Activated naive CD8-positive, alpha-beta T cell treated with anti-CD3 and anti-CD28 coated beads, Interleukin-2, amount 50 U/mL, for 16 hours (primary cell): ENCODE results near the gene TULP1.

Experiments
- DNase-seq: peaks from one replicate; pipeline ENCODE4 v3.0.0-alpha.2; 2020; ENCODE audit warnings: low read depth, low spot score

Gene TULP1

GRCh38 chr6:35496841-35497570, 15.7 kb downstream of the TULP1 start, which contains the start of gene TEAD3:
TSS of gene TEAD3 (minus strand) at chr6:35497079.
- DNase-seq: no peak

- DNase-seq: no peak
These were observed 16.5 kb downstream of the TULP1 start for GRCh38 chr6:35496036-35496840.

- no peak for DNase-seq
These were observed 17.2 kb downstream of the TULP1 start for GRCh38 chr6:35495258-35496035.

- DNase-seq: no peak
These were observed 18.5 kb downstream of the TULP1 start for GRCh38 chr6:35494161-35494563.

GRCh38 chr6:35493307-35493983, 19.3 kb downstream of the TULP1 start:
- DNase-seq: no peak

GRCh38 chr6:35492974-35493284, 19.8 kb downstream of the TULP1 start:
- no peak for DNase-seq

- DNase-seq: no peak
These were observed 20.3 kb downstream of the TULP1 start for GRCh38 chr6:35492258-35492973.

- DNase-seq: no peak
These were observed 21.0 kb downstream of the TULP1 start for GRCh38 chr6:35491558-35492257.

GRCh38 chr6:35490821-35491557, 21.7 kb downstream of the TULP1 start:
- DNase-seq: no peak

GRCh38 chr6:35489995-35490791, 22.5 kb downstream of the TULP1 start:
- DNase-seq: no peak

GRCh38 chr6:35489066-35489465, 23.6 kb downstream of the TULP1 start:
- DNase-seq: no peak

- no peak for DNase-seq
These were observed 24.2 kb downstream of the TULP1 start for GRCh38 chr6:35488517-35488862.

- no peak for DNase-seq
These were observed 24.8 kb downstream of the TULP1 start for GRCh38 chr6:35487658-35488516.

GRCh38 chr6:35486005-35486925, 26.4 kb downstream of the TULP1 start:
- no peak for DNase-seq

GRCh38 chr6:35485402-35485877, 27.3 kb downstream of the TULP1 start:
- DNase-seq: no peak

- no peak for DNase-seq
These were observed 27.7 kb downstream of the TULP1 start for GRCh38 chr6:35484921-35485392.
